GM12865 (cell line): ENCODE data around the gene HIPK3.
A peak's percentile ranks its signal among the peaks of the same experiment; 100 is the strongest.

ENCODE experiments used
- DNase-seq: peaks from one replicate; pipeline ENCODE4 v3.0.0; 2010; ENCODE audit warnings: low read depth
- H3K4me3 ChIP-seq: 2 replicates; pipeline ENCODE4 v1.5.1; 2011; ENCODE audit warnings: mild to moderate bottlenecking, low read depth, low read length, control low read depth
- CTCF ChIP-seq: IDR thresholded peaks from 2 replicates; pipeline ENCODE4 v1.5.1; 2011; ENCODE audit warnings: low read length, control low read depth, low read depth, inconsistent platforms; ENCODE audit not compliant: insufficient read depth; ENCODE audit errors: missing control alignments

HIPK3 gene

GRCh38 chr11:33375236-33375635 lies 118.1 kb downstream of the HIPK3 start:
- H3K4me3 ChIP-seq, result no peak overlapping the region
- no peak for TF ChIP-seq CTCF
- DNase-seq, result no peak

GRCh38 chr11:33375688-33376311 lies 118.6 kb downstream of the HIPK3 start, which contains the start of gene KIAA1549L:
KIAA1549L (plus strand) TSS chr11:33376108.
- DNase-seq, result peak; percentile 34
- H3K4me3 ChIP-seq, result peak within 1 kb of the TSS; percentile 52
- TF ChIP-seq CTCF, result no peak

- no peak for TF ChIP-seq CTCF
- peak overlapping the region; percentile 52 for H3K4me3 ChIP-seq
- peak; percentile 25 for DNase-seq
Measured at GRCh38 chr11:33376331-33377310, 119.4 kb downstream of the HIPK3 start.

GRCh38 chr11:33377412-33378370 lies 120.5 kb downstream of the HIPK3 start:
- no peak overlapping the region; the same call in 1 of the 2 replicates for H3K4me3 ChIP-seq
- DNase-seq, result no peak
- no peak for TF ChIP-seq CTCF

- H3K4me3 ChIP-seq, result no peak overlapping the region
- no peak for TF ChIP-seq CTCF
Measured at GRCh38 chr11:33379947-33380346, 122.8 kb downstream of the HIPK3 start.

GRCh38 chr11:33383075-33383919 lies 126.1 kb downstream of the HIPK3 start:
- H3K4me3 ChIP-seq, result no peak overlapping the region
- no peak for TF ChIP-seq CTCF
- peak; percentile 31 for DNase-seq

More at GRCh38 chr11:33379947-33380346, 122.8 kb downstream of the HIPK3 start:
- peak; percentile 69 for DNase-seq
